ENCODE measurements around the gene TMEM242.

GRCh38 chr6:157269261-157269794 lies 54.0 kb downstream of the TMEM242 start:
- TF ChIP-seq CTCF (IDR thresholded peaks at IDR 0.05; ENCODE audit: low read depth, low read length, poor library complexity, severe bottlenecking) = no peak
- no peak for TF ChIP-seq EZH2phosphoT487 (IDR thresholded peaks at IDR 0.05; ENCODE audit: borderline replicate concordance, low read length)

All from DOHH2 (cell line).